K562 (cell line): ENCODE measurements around the gene PIK3R1. TPM values are rescaled to one million over a fixed set of nuclear protein-coding genes. Genes with fewer than 3 reads are reported as not detected.

Experiments
- ATAC-seq: fragments of 200-7000 bp; cut with Tn5 transposase; 3 replicates; pipeline ENCODE4 v1.9.1; 2020; ENCODE audit warnings: moderate library complexity
- BruUV-seq: library from RNA; stranded (reverse); fragments of 400-500 nt; replicated peaks from 2 replicates; lab custom pipeline; 2021; lab: Mats Ljungman, UMichigan
- CTCF ChIA-PET: fragments of 300-600 bp; formaldehyde crosslinking; extraction: SDS; loops from one replicate; lab custom pipeline; 2021; ENCODE audit warnings: low intra/inter-chr PET ratio; lab: Yijun Ruan, JAX
- POLR2A ChIA-PET: fragments of 300-600, 350-650 bp; sonication (Branson Sonifier 250); formaldehyde crosslinking; extraction: SDS; loops from one replicate; lab custom pipeline; 2021; ENCODE audit warnings: antibody characterized with exemption, inconsistent platforms; lab: Yijun Ruan, JAX
- DNase-seq, 4 experiments: peaks; one replicate each; pipeline versions ENCODE4 v3.0.0 to v3.0.0-alpha.2; 2011 to 2018; ENCODE audit warnings: low spot score in 3 of 4, mixed read lengths in 3 of 4; ENCODE audit errors: extremely low read depth in 1 of 4
- FAIRE-seq: peaks from 2 replicates; lab custom pipeline; 2011; peaks lifted over from hg19 to GRCh38; lab: Jason Lieb, UNC
- H2AFZ ChIP-seq: 2 replicates; pipeline ENCODE4 v1.6.0; 2011; ENCODE audit warnings: low read depth, low read length, control low read depth, inconsistent platforms
- H3K27ac ChIP-seq: fragments of 200-600 bp; 3 replicates; pipeline ENCODE4 v1.8.0; 2011; ENCODE audit warnings: low read depth, mild to moderate bottlenecking, control low read depth, inconsistent platforms, low read length, moderate library complexity, mixed read lengths; ENCODE audit errors: extremely low read depth
- H3K27me3 ChIP-seq, 2 experiments: fragments of 300-600 bp in 1 of 2; 2 replicates in 1 of 2; 3 replicates in 1 of 2; pipeline versions ENCODE4 v1.6.0 to v1.8.0; 2011; ENCODE audit warnings: inconsistent platforms in 2 of 2, low read length in 2 of 2, mild to moderate bottlenecking in 1 of 2, mixed read lengths in 1 of 2, moderate library complexity in 1 of 2; ENCODE audit not compliant: control insufficient read depth in 2 of 2, insufficient read depth in 2 of 2
- H3K36me3 ChIP-seq: fragments of 300-600 bp; 3 replicates; pipeline ENCODE4 v1.8.0; 2011; ENCODE audit warnings: mild to moderate bottlenecking, low read length, inconsistent platforms; ENCODE audit not compliant: control insufficient read depth, insufficient read depth
- H3K4me1 ChIP-seq, 2 experiments: fragments of 200-600 bp in 1 of 2; replicated peaks in 1 of 2; 2 replicates in 1 of 2; 3 replicates in 1 of 2; pipeline versions ENCODE4 v1.5.1 to v1.8.0; 2011; ENCODE audit warnings: inconsistent platforms in 2 of 2, low read length in 2 of 2, mild to moderate bottlenecking in 1 of 2, mixed read lengths in 1 of 2, moderate library complexity in 1 of 2; ENCODE audit not compliant: control insufficient read depth in 2 of 2, insufficient read depth in 2 of 2
- H3K4me2 ChIP-seq: 2 replicates; pipeline ENCODE4 v1.6.1; 2011; ENCODE audit warnings: low read length, control low read depth, inconsistent platforms, mixed read lengths; ENCODE audit not compliant: insufficient read depth
- H3K4me3 ChIP-seq: fragments of 200-600 bp; sonication (generic), shearing (Covaris generic); 2 replicates; pipeline ENCODE4 v1.5.1; 2016; ENCODE audit warnings: control low read depth, inconsistent platforms
- H3K79me2 ChIP-seq: fragments of 200-600 bp; 3 replicates; pipeline ENCODE4 v1.8.0; 2011; ENCODE audit warnings: low read length, inconsistent platforms; ENCODE audit not compliant: control insufficient read depth, insufficient read depth
- H3K9ac ChIP-seq, 2 experiments: 2 replicates each; pipeline versions ENCODE4 v1.6.0 to v1.6.1; 2011; ENCODE audit warnings: low read depth in 2 of 2, low read length in 2 of 2, control low read depth in 1 of 2, inconsistent platforms in 1 of 2, mild to moderate bottlenecking in 1 of 2, mixed read lengths in 1 of 2; ENCODE audit not compliant: insufficient read depth in 1 of 2
- H3K9me1 ChIP-seq: one replicate; pipeline ENCODE4 v1.6.0; 2011; ENCODE audit warnings: inconsistent platforms, mild to moderate bottlenecking, low read length, moderate library complexity; ENCODE audit not compliant: control insufficient read depth, insufficient read depth
- H3K9me3 ChIP-seq: replicated peaks from 2 replicates; pipeline ENCODE4 v1.5.1; 2011; ENCODE audit warnings: low read depth, low read length, inconsistent platforms; ENCODE audit not compliant: control insufficient read depth, insufficient read depth
- H4K20me1 ChIP-seq: replicated peaks from 2 replicates; pipeline ENCODE4 v1.6.1; 2011; ENCODE audit warnings: low read length, inconsistent platforms, mixed read lengths; ENCODE audit not compliant: control insufficient read depth, insufficient read depth
- ARID4B ChIP-seq: sonication (generic); formaldehyde crosslinking; IDR thresholded peaks from 2 replicates; pipeline ENCODE4 v1.8.0; 2022; ENCODE audit warnings: mild to moderate bottlenecking, missing genetic modification reagents
- ASH1L ChIP-seq: fragments of 450-650 bp; IDR thresholded peaks from 2 replicates; pipeline ENCODE4 v1.6.1; 2018; ENCODE audit warnings: borderline replicate concordance, mild to moderate bottlenecking, low read depth; ENCODE audit not compliant: partially characterized antibody
- ELK1 ChIP-seq: sonication (generic); formaldehyde crosslinking; IDR thresholded peaks from 2 replicates; pipeline ENCODE4 v1.8.1; 2022; ENCODE audit warnings: missing genetic modification reagents
- ETV6 ChIP-seq, 3 experiments: fragments of 150-350 bp in 1 of 3; sonication (generic) in 1 of 3; formaldehyde crosslinking in 1 of 3; IDR thresholded peaks; 2 replicates each; pipeline versions ENCODE4 v1.6.1 to v1.8.0; 2014 to 2022; ENCODE audit warnings: borderline replicate concordance in 2 of 3, low read depth in 2 of 3, antibody characterized with exemption in 1 of 3, low read length in 1 of 3, mild to moderate bottlenecking in 1 of 3, missing genetic modification reagents in 1 of 3
- FOXO4 ChIP-seq: fragments of 450-650 bp; formaldehyde crosslinking; IDR thresholded peaks from 2 replicates; pipeline ENCODE4 v1.4.0; 2020; ENCODE audit warnings: mild to moderate bottlenecking, moderate library complexity
- FUS ChIP-seq: fragments of 200-400 bp; formaldehyde crosslinking; optimal IDR thresholded peaks from 2 replicates; pipeline ENCODE3; 2017; ENCODE audit warnings: low read depth, low read length
- KHSRP ChIP-seq: fragments of 450-650 bp; IDR thresholded peaks from 2 replicates; pipeline ENCODE4 v1.6.1; 2017
- MTF1 ChIP-seq: fragments of 250-450 bp; sonication (Bioruptor Pico); IDR thresholded peaks from 2 replicates; pipeline ENCODE4 v1.9.0; 2021; ENCODE audit warnings: moderate library complexity, mild to moderate bottlenecking, inconsistent platforms, borderline replicate concordance
- NR1H2 ChIP-seq: sonication (generic); formaldehyde crosslinking; IDR thresholded peaks from 2 replicates; pipeline ENCODE4 v1.4.0; 2020; ENCODE audit warnings: mild to moderate bottlenecking, missing genetic modification reagents
- ZNF449 ChIP-seq: fragments of 250-450 bp; sonication (Bioruptor Pico); IDR thresholded peaks from 2 replicates; pipeline ENCODE4 v1.8.0; 2022; ENCODE audit warnings: moderate library complexity, mild to moderate bottlenecking, inconsistent platforms
- WGBS: fragments of 100-300 bp; shearing (Covaris generic); methylation state at CpG from one replicate; pipeline ENCODE4 v1.1.6; 2016; ENCODE audit warnings: low coverage, mixed read lengths; ENCODE audit not compliant: insufficient coverage; ENCODE audit errors: missing lambda C conversion rate; 5-methylcytosine and 5-hydroxymethylcytosine counted together
- in situ Hi-C: fragments of 300-500 bp; cut with MboI; formaldehyde crosslinking; loops from 4 replicates; pipeline ENCODE4 v1.15.0; 2018; ENCODE audit warnings: inconsistent platforms, mixed read lengths
- intact Hi-C: fragments of 100-400 bp; cut with micrococcal nuclease; formaldehyde crosslinking; loops from 2 replicates; pipeline ENCODE4 v1.14.2; 2022
- polyA plus RNA-seq, 8 experiments: library from polyadenylated mRNA; depleted of rRNA in 4 of 8; stranded (reverse) in 5 of 8; unstranded in 3 of 8; fragments of >200 nt; fragmentation: Nextera tagmentation in 2 of 8; fragmentation: Illumina TruSeq in 1 of 8; extraction: Ambion mirVana in 2 of 8; extraction: Trizol in 1 of 8; gene quantifications; 2 replicates each; pipeline versions ENCODE4 v1.2.1 to v1.2.3, GENCODE V29; 2011 to 2014; ENCODE audit warnings: inconsistent platforms in 1 of 8, missing spikeins in 1 of 8
- total RNA-seq, 7 experiments: library from RNA; depleted of rRNA in 6 of 7; stranded (reverse); fragments of >200 nt in 6 of 7; fragmentation: Illumina TruSeq in 2 of 7; extraction: Trizol in 2 of 7; gene quantifications; 2 replicates each; pipeline versions ENCODE4 v1.2.1 to v1.2.3, GENCODE V29; 2011 to 2021; ENCODE audit warnings: low replicate concordance in 1 of 7

Gene PIK3R1
- total and polyA plus RNA-seq, 9 of the 15 experiments (the other 6 are each of a cell fraction or from before 2014, with no cell fraction given): 1.1 to 9.7 (median 4.8) TPM

- Histone ChIP-seq H3K9me1 (no peaks in the 10 kb centered on the region), H3K4me2 (no peak overlapping the region), H3K79me2 (no peaks in the 10 kb centered on the region), H2AFZ (no peak overlapping the region), H3K36me3 (peaks cover 28% of the 10 kb centered on the region), H3K27me3 (no peaks in the 10 kb centered on the region), H3K27ac (no peak overlapping the region), H3K4me3 (no peak overlapping the region), H4K20me1 (no peaks in the 10 kb centered on the region), H3K9me3 (no peaks in the 10 kb centered on the region), H3K4me1 (no peaks in the 10 kb centered on the region; a peak in 1 of 5 replicates), H3K9ac (no peak overlapping the region)
- intact Hi-C loops: no loop called here
- ATAC-seq: no peak
- in situ Hi-C loops: loop anchor here (25.0 kb wide), 1 partner anchor 667 kb away; no protein-coding TSS in a partner anchor
- whole genome bisulfite sequencing: 47% methylated on average over 3 of the region's 3 CpGs
- DNase-seq: no peak
- FAIRE-seq: no peak
- POLR2A ChIA-PET: no interaction called here
- BruUV-seq: no TSS peak
- CTCF ChIA-PET: no interaction called here
- TF ChIP-seq FUS (no peak), NR1H2 (CRISPR knock-in tag) (no peak), MTF1 (CRISPR knock-in tag) (no peak), ASH1L (no peak), ARID4B (CRISPR knock-in tag) (no peak), ETV6 (IDR thresholded peaks at IDR 0.05; ENCODE audit: borderline replicate concordance in 1 of 2, low read depth in 2 of 2, low read length in 1 of 2) (no peak), ETV6 (CRISPR knock-in tag; IDR thresholded peaks at IDR 0.05; ENCODE audit: borderline replicate concordance) (no peak), KHSRP (no peak), FOXO4 (no peak), ZNF449 (CRISPR knock-in tag) (no peak), ELK1 (CRISPR knock-in tag) (no peak)
These were observed 80.2 kb downstream of the PIK3R1 start for GRCh38 chr5:68295772-68296171.
